Vagina (tissue), 2 donors: ENCODE results near the gene MOB3A.
"Not testable (repeated sequence)": the region's sequence is repeated elsewhere in the genome, so short reads cannot be mapped to it uniquely, and the experiment has no call there.

Experiments used
- CTCF ChIP-seq, 3 experiments: fragments of 450-650 bp in 2 of 3; fragments of 200-600 bp in 1 of 3; sonication (generic) in 1 of 3; IDR thresholded peaks; one replicate each; pipeline ENCODE4 v1.5.1; 2017 to 2019; ENCODE audit warnings: antibody characterized with exemption in 3 of 3, mild to moderate bottlenecking in 2 of 3, moderate library complexity in 2 of 3
- POLR2A ChIP-seq, 2 donors: fragments of 450-650 bp; IDR thresholded peaks; one replicate each; pipeline ENCODE4 v1.6.1; 2017; ENCODE audit warnings: antibody characterized with exemption in 2 of 2, mild to moderate bottlenecking in 2 of 2, moderate library complexity in 2 of 2

DNA sequence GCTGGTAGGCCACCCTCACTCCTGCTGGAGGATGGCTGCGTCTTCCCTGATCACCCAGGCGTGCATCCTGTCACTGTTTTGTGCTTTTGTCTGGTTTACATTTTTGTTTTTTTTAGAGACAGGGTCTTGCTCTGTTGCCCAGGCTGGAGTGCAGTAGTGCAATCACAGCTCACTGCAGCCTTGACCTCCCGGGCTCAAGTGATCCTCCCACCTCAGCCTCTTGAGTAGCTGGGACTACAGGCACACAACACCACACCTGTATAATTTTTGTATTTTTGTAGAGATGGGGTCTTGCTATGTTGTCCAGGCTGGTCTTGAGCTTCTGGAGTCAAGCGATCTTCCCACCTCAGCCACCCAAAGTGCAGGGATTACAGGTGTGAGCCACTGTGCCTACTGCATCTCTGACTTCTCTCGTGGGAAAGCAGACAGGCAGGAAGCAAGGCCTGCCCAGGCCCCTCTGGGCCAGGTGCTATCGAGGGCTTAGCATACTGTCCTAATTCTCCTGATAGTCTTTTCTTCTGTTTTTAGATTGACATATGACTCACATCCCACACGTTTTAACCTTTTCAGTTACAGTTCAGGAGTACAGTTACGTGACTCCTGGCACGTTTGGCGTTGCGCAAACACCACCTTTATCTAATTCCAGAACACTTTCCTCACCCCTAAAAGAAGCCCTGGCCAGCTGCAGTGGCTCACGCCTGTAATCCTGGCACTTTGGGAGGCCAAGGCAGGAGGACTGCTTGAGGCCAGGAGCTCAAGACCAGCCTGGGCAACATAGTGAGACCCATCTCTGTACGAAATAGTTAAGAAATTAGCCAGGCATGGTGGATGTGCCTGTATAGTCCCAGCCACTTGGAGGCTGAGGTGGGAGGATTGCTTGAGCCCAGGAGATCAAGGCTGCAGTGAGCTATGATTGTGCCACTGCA, 9.2 kb downstream of the MOB3A start:
- not testable (repeated sequence) for TF ChIP-seq CTCF, POLR2A (IDR thresholded peaks at IDR 0.05)
